DOHH2 (cell line): ENCODE results near the gene TMEM132D.

Experiments used
- CTCF ChIP-seq: fragments of 200-600 bp; sonication (generic); IDR thresholded peaks from one replicate; pipeline ENCODE4 v1.5.1; 2014; ENCODE audit warnings: antibody characterized with exemption, mild to moderate bottlenecking, low read depth, low read length; ENCODE audit not compliant: poor library complexity, severe bottlenecking
- EZH2phosphoT487 ChIP-seq: fragments of 200-600 bp; sonication (generic); IDR thresholded peaks from 2 replicates; pipeline ENCODE4 v1.6.1; 2017; ENCODE audit warnings: borderline replicate concordance, mild to moderate bottlenecking, antibody characterized with exemption, low read length, moderate library complexity, mixed read lengths

GRCh38 chr12:129673806-129674205, 230.0 kb downstream of the TMEM132D start:
- TF ChIP-seq EZH2phosphoT487 (no peak), CTCF (no peak)
